ENCODE data around the gene PMIS2.

PMIS2 gene

GRCh38 chr19:35636651-35637050, 50.7 kb downstream of the PMIS2 start:
- FAIRE-seq: no peak

Measured in TTC549 (cell line).